Common myeloid progenitor, CD34-positive (primary cell): ENCODE data around the gene TFAP2A.

Experiments
- CTCF ChIA-PET: fragments of 350-600 bp; sonication (Branson Sonifier 250); formaldehyde crosslinking; loops from one replicate; lab custom pipeline; 2021; ENCODE audit warnings: antibody characterized with exemption; lab: Charles Lee
- POLR2A ChIA-PET: fragments of 350-600 bp; sonication (Branson Sonifier 250); formaldehyde crosslinking; loops from one replicate; lab custom pipeline; 2021; ENCODE audit warnings: antibody characterized with exemption; lab: Charles Lee
- DNase-seq, 3 donors: peaks; one replicate each; pipeline versions ENCODE4 v3.0.0 to v3.0.0-alpha.2; 2013
- H3K27ac ChIP-seq, 2 experiments: 1 replicate in 1 of 2; 2 replicates in 1 of 2; pipeline ENCODE4 v1.7.0; 2013; ENCODE audit warnings: inconsistent platforms in 2 of 2, low read length in 2 of 2, mild to moderate bottlenecking in 2 of 2, low read depth in 1 of 2, moderate library complexity in 1 of 2; ENCODE audit not compliant: severe bottlenecking in 2 of 2, insufficient read depth in 1 of 2, poor library complexity in 1 of 2
- H3K27me3 ChIP-seq, 5 experiments: replicated peaks in 2 of 5; 1 replicate in 3 of 5; 2 replicates in 2 of 5; pipeline versions ENCODE4 v1.6.1 to v1.7.0; 2013; ENCODE audit warnings: low read length in 4 of 5, mild to moderate bottlenecking in 2 of 5, moderate library complexity in 2 of 5, inconsistent platforms in 1 of 5; ENCODE audit not compliant: insufficient read depth in 5 of 5, control insufficient read depth in 4 of 5
- H3K36me3 ChIP-seq, 4 experiments: 1 replicate in 2 of 4; 2 replicates in 2 of 4; pipeline versions ENCODE4 v1.6.1 to v1.7.0; 2013; ENCODE audit warnings: low read length in 3 of 4, control low read depth in 1 of 4, mild to moderate bottlenecking in 1 of 4; ENCODE audit not compliant: control insufficient read depth in 4 of 4, insufficient read depth in 4 of 4
- H3K4me1 ChIP-seq, 4 experiments: 1 replicate in 3 of 4; 2 replicates in 1 of 4; pipeline versions ENCODE4 v1.6.1 to v1.7.1; 2013; ENCODE audit warnings: low read length in 3 of 4, mild to moderate bottlenecking in 3 of 4, control low read depth in 1 of 4, inconsistent platforms in 1 of 4, moderate library complexity in 1 of 4; ENCODE audit not compliant: control insufficient read depth in 4 of 4, insufficient read depth in 4 of 4; ENCODE audit errors: control extremely low read depth in 1 of 4
- H3K4me3 ChIP-seq, 7 experiments: 1 replicate in 4 of 7; 2 replicates in 3 of 7; pipeline versions ENCODE4 v1.5.1 to v1.7.0; 2013; ENCODE audit warnings: mild to moderate bottlenecking in 7 of 7, low read length in 6 of 7, moderate library complexity in 6 of 7, inconsistent platforms in 2 of 7, low read depth in 2 of 7, control low read depth in 1 of 7; ENCODE audit not compliant: insufficient read depth in 4 of 7, control insufficient read depth in 1 of 7; ENCODE audit errors: extremely low read depth in 1 of 7
- H3K9me3 ChIP-seq, 5 experiments: 1 replicate in 4 of 5; 2 replicates in 1 of 5; pipeline versions ENCODE4 v1.6.1 to v1.7.1; 2013; ENCODE audit warnings: low read length in 4 of 5, mild to moderate bottlenecking in 2 of 5, inconsistent platforms in 1 of 5, low read depth in 1 of 5, moderate library complexity in 1 of 5; ENCODE audit not compliant: control insufficient read depth in 4 of 5, insufficient read depth in 2 of 5; ENCODE audit errors: control extremely low read depth in 1 of 5
- WGBS: methylation state at CpG from one replicate; pipeline ENCODE4 v1.1.5; 2013; ENCODE audit not compliant: insufficient coverage; 5-methylcytosine and 5-hydroxymethylcytosine counted together

The TFAP2A gene

DNA sequence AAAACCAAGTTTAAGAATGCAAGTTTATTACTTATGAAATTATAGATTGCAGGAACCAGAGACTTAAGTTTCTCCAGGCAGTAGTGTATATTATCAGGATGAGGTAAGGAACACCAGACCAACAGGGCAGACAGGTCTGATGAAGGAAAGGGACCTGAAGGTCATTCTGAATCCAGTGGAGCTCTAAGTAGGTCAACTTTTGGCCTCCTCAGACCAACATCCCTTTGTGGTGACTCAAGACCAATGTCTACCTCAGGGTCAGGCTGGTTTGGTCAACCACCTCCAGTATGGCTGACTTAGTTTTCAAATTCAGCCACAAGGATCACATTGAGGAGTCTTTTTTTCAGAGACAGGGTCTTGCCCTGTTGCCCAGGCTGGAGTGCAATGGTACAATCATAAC, 38.7 kb upstream of the TFAP2A start:
- Histone ChIP-seq H3K27me3 (peaks cover 0 to 6% (median 0%) of the 10 kb centered on the region in 5 experiments), H3K4me3 (no peak overlapping the region), H3K27ac (no peak overlapping the region), H3K9me3 (no peaks in the 10 kb centered on the region), H3K4me1 (no peaks in the 10 kb centered on the region), H3K36me3 (no peaks in the 10 kb centered on the region)
- DNase-seq = no peak
- ChIA-PET POLR2A (interaction anchor here (0.8 kb wide), 1 partner anchor 42 kb away, joined by 5 read pairs; no protein-coding TSS in a partner anchor), CTCF (interaction anchor here (1.0 kb wide), 1 partner anchor 12 kb away, joined by 3 read pairs; no protein-coding TSS in a partner anchor)

DNA sequence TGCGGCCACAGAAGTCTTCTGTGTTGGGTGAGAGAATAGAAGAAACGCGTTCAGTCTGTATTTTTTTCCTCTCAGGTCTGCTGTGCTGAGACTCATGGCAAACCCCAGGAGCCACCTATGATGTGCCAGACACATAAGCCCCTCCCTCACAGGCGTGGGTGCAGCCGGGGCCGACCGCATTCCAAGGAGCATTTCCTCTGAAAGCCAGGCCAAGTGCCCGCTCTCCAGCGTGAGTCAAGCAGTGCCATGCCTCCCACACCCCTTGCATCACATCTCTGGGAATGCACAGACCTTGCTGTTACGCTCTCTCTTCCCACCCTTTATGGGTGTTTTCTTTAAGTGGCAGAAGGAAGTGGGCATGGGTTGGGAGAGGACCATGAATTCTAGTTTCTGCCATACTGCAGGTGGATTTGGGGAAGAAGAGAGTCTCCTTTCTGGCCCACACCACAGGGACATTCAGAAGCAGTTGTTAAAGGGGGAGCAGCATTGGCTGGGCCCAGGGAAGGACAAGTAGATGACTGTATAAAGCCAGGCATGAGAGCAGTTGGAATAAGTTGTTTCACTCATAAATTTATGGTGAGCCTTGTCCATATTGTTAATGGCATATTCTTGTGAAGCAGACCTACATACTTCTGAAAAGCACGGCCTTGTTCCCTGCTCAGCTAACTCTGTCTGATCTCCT, 37.1 kb upstream of the TFAP2A start:
- no peak for DNase-seq
- POLR2A ChIA-PET = no interaction called here
- Histone ChIP-seq H3K9me3 (no peaks in the 10 kb centered on the region), H3K27me3 (peaks cover 0 to 4% (median 0%) of the 10 kb centered on the region in 5 experiments), H3K36me3 (no peaks in the 10 kb centered on the region), H3K27ac (no peak overlapping the region), H3K4me1 (no peaks in the 10 kb centered on the region), H3K4me3 (no peak overlapping the region)
- CTCF ChIA-PET = interaction anchor here (1.4 kb wide), 1 partner anchor 13 kb away, joined by 6 read pairs; no protein-coding TSS in a partner anchor
- 88% methylated on average over 8 of the region's 11 CpGs for WGBS

DNA sequence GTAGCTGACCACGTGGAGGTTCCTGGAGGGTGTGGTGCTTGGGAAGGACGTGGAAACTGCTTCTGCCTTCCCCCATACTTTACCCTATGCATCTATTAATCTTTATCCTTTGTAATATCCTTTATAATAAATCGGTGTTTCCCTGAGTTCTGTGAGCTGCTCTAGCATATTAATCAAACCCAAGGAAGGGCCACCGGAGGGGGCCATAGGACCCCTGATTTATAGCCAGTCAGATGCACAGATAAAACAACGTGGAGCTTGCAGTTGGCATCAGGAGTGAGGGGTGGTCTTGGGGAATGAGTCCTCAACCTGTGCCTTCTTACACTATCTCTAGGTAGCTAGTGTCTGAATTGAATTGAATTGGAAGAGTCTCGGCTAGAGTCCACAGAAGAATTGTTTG, 36.5 kb upstream of the TFAP2A start:
- Histone ChIP-seq H3K4me3 (no peak overlapping the region), H3K9me3 (no peaks in the 10 kb centered on the region), H3K36me3 (no peaks in the 10 kb centered on the region), H3K27me3 (peaks cover 0 to 4% (median 0%) of the 10 kb centered on the region in 5 experiments), H3K4me1 (no peaks in the 10 kb centered on the region), H3K27ac (no peak overlapping the region)
- POLR2A ChIA-PET = no interaction called here
- DNase-seq = no peak
- 40% methylated on average over 1 of the region's 6 CpGs for WGBS
- CTCF ChIA-PET = interaction anchor here (1.0 to 1.4 kb wide), 2 partner anchors 14 to 35 kb away, joined by 3 to 6 read pairs; no protein-coding TSS in a partner anchor

DNA sequence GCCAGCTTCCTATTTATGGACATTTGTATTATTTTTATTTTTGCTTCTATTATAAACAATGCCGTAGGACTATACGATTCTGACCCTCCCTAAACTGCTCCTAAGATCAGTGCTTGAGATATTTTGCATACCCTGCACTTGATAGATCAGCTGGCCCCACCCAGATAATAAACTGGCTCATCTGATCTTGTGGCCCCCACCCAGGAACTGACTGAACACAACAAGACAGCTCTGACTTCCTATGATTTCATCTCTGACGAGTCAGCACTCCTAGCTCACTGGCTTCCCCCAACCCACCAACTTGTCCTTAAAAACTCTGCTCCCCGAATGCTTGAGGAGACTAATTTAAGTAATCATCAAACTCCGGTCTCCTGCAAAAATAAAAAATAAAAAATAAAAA, 34.9 kb upstream of the TFAP2A start:
- CTCF ChIA-PET = interaction anchor here (0.6 kb wide), 1 partner anchor 443 kb away, joined by 5 read pairs; no protein-coding TSS in a partner anchor
- WGBS = 78% methylated on average over 3 of the region's 5 CpGs
- no peak for DNase-seq

DNA sequence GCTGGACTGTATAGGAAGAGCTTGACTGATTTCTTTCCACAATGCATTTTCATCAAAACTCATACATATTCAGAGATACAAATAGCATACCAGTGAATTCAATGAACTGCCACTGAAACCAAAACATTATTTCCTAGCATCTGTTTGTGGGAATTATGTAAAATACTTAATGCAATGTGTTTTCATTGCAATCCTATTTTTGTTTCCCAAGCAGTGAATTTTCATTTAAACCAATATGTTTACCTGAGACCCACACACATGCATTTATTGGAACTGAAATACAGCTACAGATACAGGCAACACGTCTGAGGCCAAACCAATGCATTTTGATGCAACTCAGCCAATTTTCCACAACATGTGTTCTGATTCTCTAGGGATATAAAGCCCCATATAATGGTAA, 33.2 kb upstream of the TFAP2A start:
- Histone ChIP-seq H3K27me3 (peaks cover 0 to 4% (median 0%) of the 10 kb centered on the region in 5 experiments), H3K27ac (no peak overlapping the region), H3K36me3 (no peaks in the 10 kb centered on the region), H3K9me3 (no peaks in the 10 kb centered on the region), H3K4me3 (no peak overlapping the region), H3K4me1 (no peaks in the 10 kb centered on the region)
- no peak for DNase-seq
- no CpG with 5 or more reads among the region's 1 CpG for WGBS
- ChIA-PET POLR2A (no interaction called here), CTCF (no interaction called here)

More for the DNA sequence above, 34.9 kb upstream of the TFAP2A start:
- H3K27me3 ChIP-seq = peaks cover 0 to 4% (median 0%) of the 10 kb centered on the region in 5 experiments
- POLR2A ChIA-PET = no interaction called here
- no peak overlapping the region for H3K4me3 ChIP-seq
- H3K9me3 ChIP-seq = no peaks in the 10 kb centered on the region
- no peaks in the 10 kb centered on the region for H3K36me3 ChIP-seq
- H3K27ac ChIP-seq = no peak overlapping the region
- H3K4me1 ChIP-seq = no peaks in the 10 kb centered on the region

DNA sequence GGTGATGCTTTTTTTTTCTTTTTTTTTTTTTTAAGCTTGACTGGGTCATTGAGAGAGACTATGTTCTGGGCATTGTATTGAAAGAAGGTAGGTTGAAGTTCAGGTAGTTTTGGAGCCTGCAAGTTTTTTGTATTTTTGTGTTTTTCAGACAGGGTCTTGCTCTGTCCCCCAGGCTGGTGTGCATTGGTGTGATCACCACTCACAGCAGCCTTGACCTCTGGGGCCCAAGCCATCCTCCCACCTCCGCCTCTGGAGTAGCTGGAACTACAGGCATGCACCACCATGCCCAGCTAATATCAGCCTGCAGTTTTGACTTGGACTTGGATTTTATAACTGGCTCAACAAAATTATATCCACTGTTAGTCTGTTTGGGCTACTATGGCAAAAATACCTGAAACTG, 31.7 kb upstream of the TFAP2A start:
- 100% methylated on average over 1 of the region's 1 CpG for WGBS
- Histone ChIP-seq H3K27ac (no peak overlapping the region), H3K4me3 (no peak overlapping the region), H3K9me3 (no peaks in the 10 kb centered on the region), H3K4me1 (no peaks in the 10 kb centered on the region), H3K36me3 (no peaks in the 10 kb centered on the region), H3K27me3 (peaks cover 0 to 4% (median 0%) of the 10 kb centered on the region in 5 experiments)
- CTCF ChIA-PET = interaction anchor here (0.8 to 1.1 kb wide), 2 partner anchors 11 to 14 kb away, joined by 3 read pairs; no protein-coding TSS in a partner anchor
- DNase-seq = no peak
- POLR2A ChIA-PET = no interaction called here

DNA sequence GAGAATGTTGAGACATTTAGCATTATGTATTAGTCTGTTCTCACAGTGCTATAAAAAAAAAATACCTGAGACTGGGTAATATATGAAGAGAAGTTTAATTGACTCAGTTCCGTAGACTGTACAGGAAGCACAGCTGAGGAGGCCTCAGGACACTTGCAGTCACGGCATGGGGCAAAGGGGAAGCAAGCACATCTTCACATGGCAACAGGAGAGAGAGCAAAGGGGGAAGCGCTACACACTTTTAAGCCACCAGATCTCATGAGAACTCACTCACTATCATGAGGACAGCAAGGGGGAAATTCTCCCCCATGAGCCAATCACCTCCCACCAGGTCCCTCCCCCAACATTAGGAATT, 26.8 kb upstream of the TFAP2A start:
- CTCF ChIA-PET = no interaction called here
- POLR2A ChIA-PET = no interaction called here
- Histone ChIP-seq H3K4me1 (no peaks in the 10 kb centered on the region), H3K4me3 (no peak overlapping the region), H3K27me3 (no peaks in the 10 kb centered on the region), H3K27ac (no peak overlapping the region), H3K9me3 (peaks cover 0 to 6% (median 2%) of the 10 kb centered on the region in 5 experiments), H3K36me3 (no peaks in the 10 kb centered on the region)
- DNase-seq = no peak
- 100% methylated on average over 1 of the region's 3 CpGs for WGBS
